ENCODE measurements around the gene PCNX2. TPM values are rescaled to one million over a fixed set of nuclear protein-coding genes. Genes with fewer than 3 reads are reported as not detected.

The PCNX2 gene
- total RNA-seq, 4 donors from 2014 or later: 4.3 to 19.5 (median 9.0) TPM

DNA sequence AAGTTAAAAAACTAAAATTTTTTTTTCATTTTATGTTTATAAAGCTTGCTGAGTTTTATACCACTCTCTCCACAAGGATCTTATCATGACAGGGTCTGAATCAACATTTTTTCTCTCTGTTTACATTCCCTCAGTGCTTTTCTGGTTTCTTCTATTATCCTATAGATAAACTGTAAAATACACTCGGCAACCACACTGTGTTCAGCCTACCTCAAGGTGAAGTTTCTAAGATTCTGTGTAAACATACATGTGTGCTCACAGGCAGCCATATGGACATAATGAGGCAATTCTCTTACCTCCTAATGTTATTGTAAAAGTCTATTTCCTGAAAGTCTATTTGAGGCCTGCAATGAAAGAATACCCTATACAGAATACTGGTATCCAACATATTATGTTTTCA lies 230.5 kb downstream of the PCNX2 start:
- Histone ChIP-seq H3K4me1 (peaks cover 0 to 10% (median 0%) of the 10 kb centered on the region in 3 donors), H3K27me3 (no peaks in the 10 kb centered on the region), H3K36me3 (no peaks in the 10 kb centered on the region), H3K27ac (no peak overlapping the region), H3K9me3 (no peaks in the 10 kb centered on the region), H3K4me3 (no peak overlapping the region)
- TF ChIP-seq POLR2A (IDR thresholded peaks at IDR 0.05): no peak
- TF ChIP-seq, protein P1, sequence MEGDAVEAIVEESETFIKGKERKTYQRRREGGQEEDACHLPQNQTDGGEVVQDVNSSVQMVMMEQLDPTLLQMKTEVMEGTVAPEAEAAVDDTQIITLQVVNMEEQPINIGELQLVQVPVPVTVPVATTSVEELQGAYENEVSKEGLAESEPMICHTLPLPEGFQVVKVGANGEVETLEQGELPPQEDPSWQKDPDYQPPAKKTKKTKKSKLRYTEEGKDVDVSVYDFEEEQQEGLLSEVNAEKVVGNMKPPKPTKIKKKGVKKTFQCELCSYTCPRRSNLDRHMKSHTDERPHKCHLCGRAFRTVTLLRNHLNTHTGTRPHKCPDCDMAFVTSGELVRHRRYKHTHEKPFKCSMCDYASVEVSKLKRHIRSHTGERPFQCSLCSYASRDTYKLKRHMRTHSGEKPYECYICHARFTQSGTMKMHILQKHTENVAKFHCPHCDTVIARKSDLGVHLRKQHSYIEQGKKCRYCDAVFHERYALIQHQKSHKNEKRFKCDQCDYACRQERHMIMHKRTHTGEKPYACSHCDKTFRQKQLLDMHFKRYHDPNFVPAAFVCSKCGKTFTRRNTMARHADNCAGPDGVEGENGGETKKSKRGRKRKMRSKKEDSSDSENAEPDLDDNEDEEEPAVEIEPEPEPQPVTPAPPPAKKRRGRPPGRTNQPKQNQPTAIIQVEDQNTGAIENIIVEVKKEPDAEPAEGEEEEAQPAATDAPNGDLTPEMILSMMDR (IDR thresholded peaks at IDR 0.05): no peak
- 69 to 71% methylated on average over 1 of the region's 1 CpG for WGBS, 2 donors
- no peak for DNase-seq
- intact Hi-C loops (cut with DNase I): no loop called here

DNA sequence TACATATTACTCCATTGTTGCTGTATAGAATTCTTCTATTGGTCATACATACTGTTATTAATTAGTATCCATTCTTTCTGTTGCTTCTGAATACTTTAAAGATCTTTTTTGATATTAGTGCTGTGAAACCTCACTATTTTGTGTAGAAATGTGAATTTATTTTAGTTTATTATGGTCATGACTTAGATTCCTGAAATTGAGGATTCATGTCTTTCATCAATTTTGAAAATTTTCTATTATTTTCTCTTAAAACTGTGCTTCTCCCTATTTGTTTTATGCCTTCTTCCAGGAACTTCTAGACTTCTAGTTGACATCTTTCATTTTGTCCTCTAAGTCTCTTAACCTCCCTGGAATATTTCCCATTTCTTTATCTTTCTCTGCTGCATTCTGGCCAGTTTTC lies 232.1 kb downstream of the PCNX2 start:
- peaks cover 0 to 10% (median 0%) of the 10 kb centered on the region in 3 donors for H3K4me1 ChIP-seq
- H3K27ac ChIP-seq: no peak overlapping the region
- TF ChIP-seq, protein P1 (IDR thresholded peaks at IDR 0.05): no peak
- TF ChIP-seq POLR2A (IDR thresholded peaks at IDR 0.05): no peak
- intact Hi-C loops (cut with DNase I): no loop called here
- H3K27me3 ChIP-seq: no peaks in the 10 kb centered on the region
- no peak for DNase-seq
- no peaks in the 10 kb centered on the region for H3K9me3 ChIP-seq
- no peaks in the 10 kb centered on the region for H3K36me3 ChIP-seq
- no peak overlapping the region for H3K4me3 ChIP-seq

DNA sequence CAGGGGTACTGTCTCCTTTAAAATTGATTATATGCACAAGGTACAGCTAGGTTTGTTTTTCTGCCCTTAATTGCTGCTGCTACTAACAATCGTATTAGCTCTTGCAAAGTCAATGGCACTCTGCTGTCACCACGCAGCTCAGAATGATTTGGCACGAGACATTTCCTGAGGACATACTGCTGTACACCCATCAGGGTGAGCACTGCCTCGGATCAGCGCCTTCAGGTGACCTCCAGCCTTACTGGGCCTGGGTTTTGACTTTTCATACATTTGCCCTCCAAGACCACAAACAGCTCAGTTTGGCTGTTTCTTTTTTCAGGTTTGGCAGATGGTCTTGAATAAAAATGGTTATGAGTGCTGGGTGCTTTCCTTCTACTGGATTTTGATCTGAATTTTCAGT lies 234.3 kb downstream of the PCNX2 start:
- Histone ChIP-seq H3K27ac (no peak overlapping the region), H3K27me3 (no peaks in the 10 kb centered on the region), H3K36me3 (no peaks in the 10 kb centered on the region), H3K9me3 (no peaks in the 10 kb centered on the region), H3K4me1 (peaks cover 0 to 10% (median 0%) of the 10 kb centered on the region in 3 donors), H3K4me3 (no peak overlapping the region)
- intact Hi-C loops (cut with DNase I): no loop called here
- DNase-seq: no peak
- no peak for TF ChIP-seq POLR2A (IDR thresholded peaks at IDR 0.05)
- TF ChIP-seq, protein P1 (IDR thresholded peaks at IDR 0.05): no peak
- 72 to 78% methylated on average over 5 of the region's 5 CpGs for WGBS, 2 donors

DNA sequence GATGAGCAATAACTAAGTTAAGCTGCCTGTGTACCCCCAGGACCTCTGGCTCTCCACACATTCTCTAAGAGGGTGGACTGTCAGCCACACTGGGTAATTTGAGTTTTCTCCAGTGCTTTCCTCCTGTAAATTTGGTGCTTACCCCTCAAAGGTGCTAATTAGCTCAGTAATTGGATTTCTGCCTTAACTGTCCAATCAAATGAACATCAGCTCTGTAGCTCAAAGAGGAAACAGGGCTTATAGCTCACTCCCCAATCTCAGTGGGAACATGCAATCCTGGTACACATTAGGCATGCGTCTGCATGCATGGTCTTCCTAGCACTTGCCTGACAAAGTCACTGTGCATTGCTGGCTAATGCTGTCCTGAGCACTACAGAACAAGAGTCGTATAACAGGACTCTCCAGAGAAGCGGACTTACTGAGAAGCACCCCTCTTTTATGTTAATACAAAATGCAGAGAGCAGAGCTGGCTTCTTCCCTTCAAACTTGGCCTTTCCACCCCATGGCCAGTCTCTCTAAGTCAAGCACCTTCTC lies 235.0 kb downstream of the PCNX2 start:
- TF ChIP-seq POLR2A (IDR thresholded peaks at IDR 0.05): no peak
- TF ChIP-seq, protein P1 (IDR thresholded peaks at IDR 0.05): no peak
- H3K27me3 ChIP-seq: no peaks in the 10 kb centered on the region
- 19 to 67% methylated on average over 3 of the region's 3 CpGs for WGBS, 2 donors

DNA sequence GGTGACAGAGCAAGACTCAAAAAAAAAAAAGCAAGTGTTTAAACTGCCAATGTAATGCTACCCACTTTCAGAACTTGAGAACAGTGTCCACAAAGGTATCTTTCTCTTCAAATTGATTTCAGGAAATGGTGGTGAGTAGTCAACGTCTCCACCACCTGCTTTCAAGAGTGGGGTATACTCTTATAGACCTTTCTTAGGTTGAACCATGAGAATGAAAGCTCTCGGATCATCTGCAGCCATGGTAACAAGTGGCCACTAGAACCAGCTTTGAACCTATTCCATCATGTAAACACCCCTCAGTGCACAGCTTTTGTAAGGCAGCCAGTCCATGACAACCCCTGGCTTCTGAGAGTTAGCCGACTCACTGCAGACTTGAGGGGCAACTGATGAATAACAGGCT lies 237.7 kb downstream of the PCNX2 start:
- 90 to 100% methylated on average over 3 of the region's 3 CpGs for WGBS, 2 donors
- Histone ChIP-seq H3K36me3 (peaks cover 0 to 5% (median 0%) of the 10 kb centered on the region in 3 donors), H3K9me3 (no peaks in the 10 kb centered on the region), H3K4me1 (peaks cover 0 to 10% (median 0%) of the 10 kb centered on the region in 3 donors), H3K4me3 (no peak overlapping the region), H3K27me3 (no peaks in the 10 kb centered on the region), H3K27ac (no peak overlapping the region)
- intact Hi-C loops (cut with DNase I): no loop called here
- no peak for DNase-seq
- no peak for TF ChIP-seq POLR2A (IDR thresholded peaks at IDR 0.05)
- TF ChIP-seq, protein P1 (IDR thresholded peaks at IDR 0.05): no peak

More for the DNA sequence above, 235.0 kb downstream of the PCNX2 start:
- Histone ChIP-seq H3K9me3 (no peaks in the 10 kb centered on the region), H3K27ac (no peak overlapping the region), H3K4me1 (peaks cover 0 to 10% (median 0%) of the 10 kb centered on the region in 3 donors), H3K36me3 (peaks cover 0 to under 1% (median 0%) of the 10 kb centered on the region in 3 donors), H3K4me3 (no peak overlapping the region)
- intact Hi-C loops (cut with DNase I): no loop called here
- no peak for DNase-seq

Measured in esophagus squamous epithelium (tissue), 5 donors.